ENCODE measurements around the gene ADGRL1. TPM values are rescaled to one million over a fixed set of nuclear protein-coding genes. Genes with fewer than 3 reads are reported as not detected.
"Not testable (repeated sequence)": the region's sequence is repeated elsewhere in the genome, so short reads cannot be mapped to it uniquely, and the experiment has no call there.

ADGRL1 gene
- total and polyA plus RNA-seq, 2 donors (not counting 3 experiments of a cell fraction or from before 2014, with no cell fraction given), result 7.3 to 8.3 TPM

GRCh38 chr19:14244393-14244792, 38.4 kb upstream of the ADGRL1 start:
- H3K9ac ChIP-seq (replicated peaks; ENCODE audit: extremely low read depth, insufficient read depth, low read length); H3K79me2 ChIP-seq (ENCODE audit: control insufficient read depth, insufficient read depth, low read length); H4K20me1 ChIP-seq (replicated peaks; ENCODE audit: control insufficient read depth, extremely low read depth, insufficient read depth, low read length); H3K9me1 ChIP-seq (replicated peaks; ENCODE audit: control insufficient read depth, extremely low read depth, insufficient read depth, low read length); H3K9me3 ChIP-seq (replicated peaks; ENCODE audit: control insufficient read depth, insufficient read depth, low read length); FAIRE-seq; H3K27me3 ChIP-seq (ENCODE audit: control insufficient read depth in 2 of 2, insufficient read depth in 2 of 2, low read length in 2 of 2); POLR2A ChIA-PET; H3K27ac ChIP-seq (ENCODE audit: insufficient read depth, low read depth, low read length); DNase-seq (ENCODE audit: low read depth, low spot score); H3K4me3 ChIP-seq (replicated peaks in 1 of 3; ENCODE audit: insufficient read depth in 1 of 3, low read depth in 1 of 3, low read length in 3 of 3); H2AFZ ChIP-seq (ENCODE audit: low read depth, low read length); intact Hi-C loops (cut with micrococcal nuclease); H3K36me3 ChIP-seq (ENCODE audit: control insufficient read depth in 2 of 2, extremely low read depth in 1 of 2, insufficient read depth in 2 of 2, low read length in 2 of 2); H3K4me2 ChIP-seq (ENCODE audit: insufficient read depth, low read length); H3K4me1 ChIP-seq (ENCODE audit: control insufficient read depth, extremely low read depth, insufficient read depth, low read length); BruUV-seq (replicated peaks); dilution Hi-C loops (cut with MboI; ENCODE audit: extremely low pct_ligation_motif_present, low sequenced_read_pairs): not testable (repeated sequence)
- CTCF ChIA-PET, result interaction anchor here (0.7 to 1.3 kb wide), 2 partner anchors 26 to 44 kb away, joined by 3 read pairs; no protein-coding TSS in a partner anchor

GRCh38 chr19:14243718-14244117, 37.7 kb upstream of the ADGRL1 start:
- H3K36me3 ChIP-seq (ENCODE audit: control insufficient read depth in 2 of 2, extremely low read depth in 1 of 2, insufficient read depth in 2 of 2, low read length in 2 of 2); POLR2A ChIA-PET; H4K20me1 ChIP-seq (replicated peaks; ENCODE audit: control insufficient read depth, extremely low read depth, insufficient read depth, low read length); H3K9ac ChIP-seq (replicated peaks; ENCODE audit: extremely low read depth, insufficient read depth, low read length); H3K27me3 ChIP-seq (ENCODE audit: control insufficient read depth in 2 of 2, insufficient read depth in 2 of 2, low read length in 2 of 2); H3K4me3 ChIP-seq (replicated peaks in 1 of 3; ENCODE audit: insufficient read depth in 1 of 3, low read depth in 1 of 3, low read length in 3 of 3); H3K9me1 ChIP-seq (replicated peaks; ENCODE audit: control insufficient read depth, extremely low read depth, insufficient read depth, low read length); CTCF ChIA-PET; H3K4me2 ChIP-seq (ENCODE audit: insufficient read depth, low read length); H3K27ac ChIP-seq (ENCODE audit: insufficient read depth, low read depth, low read length); BruUV-seq (replicated peaks); dilution Hi-C loops (cut with MboI; ENCODE audit: extremely low pct_ligation_motif_present, low sequenced_read_pairs); intact Hi-C loops (cut with micrococcal nuclease); H3K4me1 ChIP-seq (ENCODE audit: control insufficient read depth, extremely low read depth, insufficient read depth, low read length); H3K79me2 ChIP-seq (ENCODE audit: control insufficient read depth, insufficient read depth, low read length); FAIRE-seq; H3K9me3 ChIP-seq (replicated peaks; ENCODE audit: control insufficient read depth, insufficient read depth, low read length); DNase-seq (ENCODE audit: low read depth, low spot score); H2AFZ ChIP-seq (ENCODE audit: low read depth, low read length): not testable (repeated sequence)
